Sigmoid colon (tissue), 7 donors: Measurements from ENCODE around the gene TEX38. TPM values are rescaled to one million over a fixed set of nuclear protein-coding genes. Genes with fewer than 3 reads are reported as not detected.

Experiments used
- DNase-seq: peaks from one replicate; pipeline ENCODE4 v3.0.0-alpha.2; 2019
- H3K27ac ChIP-seq, 4 donors: fragments of 200-600 bp; sonication (generic); one replicate each; pipeline ENCODE4 v1.5.1; 2016 to 2019; ENCODE audit warnings: mild to moderate bottlenecking in 1 of 4
- H3K27me3 ChIP-seq, 3 donors: fragments of 200-600 bp; sonication (generic); one replicate each; pipeline ENCODE4 v1.5.1; 2019; ENCODE audit warnings: mild to moderate bottlenecking in 1 of 3
- H3K36me3 ChIP-seq, 4 donors: fragments of 200-600 bp; sonication (generic); one replicate each; pipeline ENCODE4 v1.5.1; 2016 to 2019
- H3K4me1 ChIP-seq, 4 donors: fragments of 200-600 bp; sonication (generic); one replicate each; pipeline ENCODE4 v1.5.1; 2017 to 2019
- H3K4me3 ChIP-seq, 4 donors: fragments of 200-600 bp; sonication (generic); one replicate each; pipeline ENCODE4 v1.5.1; 2017 to 2019; ENCODE audit warnings: mild to moderate bottlenecking in 2 of 4, moderate library complexity in 1 of 4
- H3K9me3 ChIP-seq, 4 donors: fragments of 200-600 bp in 3 of 4; sonication (generic) in 3 of 4; one replicate each; pipeline versions ENCODE4 v1.5.1 to v1.6.1; 2013 to 2019
- CTCF ChIP-seq, 4 experiments: fragments of 450-650 bp in 3 of 4; fragments of 200-600 bp in 1 of 4; IDR thresholded peaks; one replicate each; pipeline ENCODE4 v1.5.1; 2016 to 2019; ENCODE audit warnings: antibody characterized with exemption in 4 of 4, mild to moderate bottlenecking in 3 of 4, moderate library complexity in 2 of 4
- EP300 ChIP-seq, 4 donors: sonication (generic); formaldehyde crosslinking; IDR thresholded peaks; one replicate each; pipeline ENCODE4 v1.6.1; 2017; ENCODE audit warnings: antibody characterized with exemption in 4 of 4
- POLR2A ChIP-seq, 2 donors: fragments of 450-650 bp; IDR thresholded peaks; one replicate each; pipeline ENCODE4 v1.6.1; 2016; ENCODE audit warnings: antibody characterized with exemption in 2 of 2, mild to moderate bottlenecking in 2 of 2, moderate library complexity in 2 of 2
- POLR2AphosphoS5 ChIP-seq, 4 donors: sonication (generic); formaldehyde crosslinking; IDR thresholded peaks; one replicate each; pipeline ENCODE4 v1.6.1; 2017; ENCODE audit warnings: antibody characterized with exemption in 4 of 4
- WGBS, 2 donors: extraction: QIAGEN DNeasy Blood & Tissue Kit; methylation state at CpG; one replicate each; pipeline ENCODE4 v1.1.7; 2013; 5-methylcytosine and 5-hydroxymethylcytosine counted together
- intact Hi-C: fragments of 100-400 bp; cut with DNase I; formaldehyde crosslinking; loops from one replicate; pipeline ENCODE4 v1.15.1; 2023
- polyA plus RNA-seq, 3 donors: library from polyadenylated mRNA; stranded (reverse); fragments of 200-250 nt; gene quantifications; one replicate each; pipeline ENCODE4 v1.2.3, GENCODE V29; 2013
- total RNA-seq, 4 donors: library from RNA; depleted of rRNA; stranded (reverse); fragments of >200 nt; gene quantifications; one replicate each; pipeline ENCODE4 v1.1.0, GENCODE V29; 2016
- donor health status: healthy with polysubstance abuse.
- donor health status: Bipolar disorder and iron deficiency.
- donor health status: healthy.

Gene TEX38
- total and polyA plus RNA-seq, 7 donors, result 0.16 TPM; not detected in 6

GRCh38 chr1:46721204-46721603 is 49.5 kb downstream of the TEX38 start:
- 93% methylated on average over 1 of the region's 1 CpG for WGBS, 2 donors
- intact Hi-C loops, result loop anchor here (5.0 kb wide), 1 partner anchor 119 kb away; the partner anchor contains the start of gene MKNK1

DNA sequence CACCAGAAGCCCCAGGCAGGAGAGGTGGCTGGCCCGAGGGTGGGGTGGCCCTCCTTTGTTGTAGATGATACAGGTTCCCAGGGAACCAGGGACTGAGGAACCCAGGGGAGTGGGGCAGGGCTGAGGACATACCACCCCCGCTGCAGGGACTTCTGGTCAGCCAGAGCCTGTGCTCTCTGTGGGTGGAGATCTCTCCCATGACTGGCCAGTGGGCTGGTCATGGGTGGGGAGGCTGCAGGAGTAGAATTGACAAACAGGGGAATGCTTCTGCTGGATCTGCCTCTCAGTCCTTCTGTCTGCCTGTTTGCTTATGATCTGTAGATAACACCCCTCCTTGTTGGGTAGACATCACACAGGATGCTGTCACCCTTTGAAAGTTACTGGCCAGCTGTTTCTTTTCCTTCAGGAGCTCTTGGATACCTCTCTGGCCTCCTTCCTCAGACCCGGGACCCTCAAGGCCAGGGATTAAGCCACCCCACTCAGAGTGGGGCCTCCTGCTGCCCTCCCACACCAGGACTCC is 50.1 kb downstream of the TEX38 start:
- peaks cover 0 to 25% (median 22%) of the 10 kb centered on the region in 4 donors for H3K4me1 ChIP-seq
- no peaks in the 10 kb centered on the region for H3K36me3 ChIP-seq
- WGBS, 2 donors, result 75 to 89% methylated on average over 3 of the region's 3 CpGs
- H3K4me3 ChIP-seq, result no peak overlapping the region
- DNase-seq, result no peak
- H3K27ac ChIP-seq, result no peak overlapping the region
- no peaks in the 10 kb centered on the region for H3K27me3 ChIP-seq
- no peak for TF ChIP-seq POLR2AphosphoS5 (IDR thresholded peaks at IDR 0.05)
- TF ChIP-seq POLR2A (IDR thresholded peaks at IDR 0.05), result no peak
- TF ChIP-seq CTCF (IDR thresholded peaks at IDR 0.05), result no peak
- TF ChIP-seq EP300 (IDR thresholded peaks at IDR 0.05), result no peak
- H3K9me3 ChIP-seq, result no peaks in the 10 kb centered on the region
- intact Hi-C loops, result loop anchor here (5.0 kb wide), 1 partner anchor 119 kb away; the partner anchor contains the start of gene MKNK1

More at GRCh38 chr1:46721204-46721603, 49.5 kb downstream of the TEX38 start:
- Histone ChIP-seq H3K4me1 (peaks cover 0 to 30% (median 27%) of the 10 kb centered on the region in 4 donors), H3K9me3 (no peaks in the 10 kb centered on the region), H3K4me3 (no peak overlapping the region), H3K27ac (no peak overlapping the region), H3K36me3 (peaks cover 0 to 5% (median 0%) of the 10 kb centered on the region in 4 donors), H3K27me3 (no peaks in the 10 kb centered on the region)
- no peak for TF ChIP-seq POLR2A (IDR thresholded peaks at IDR 0.05)
- no peak for TF ChIP-seq EP300 (IDR thresholded peaks at IDR 0.05)
- no peak for DNase-seq

Other genes with a start within 250 kb of the TEX38 start
- gene DMBX1, start 182.0 kb upstream of the TEX38 start, total RNA-seq, result not detected
- not detected for gene DMBX1, start 182.0 kb upstream of the TEX38 start, polyA plus RNA-seq
- gene KNCN, start 120.2 kb upstream of the TEX38 start, total RNA-seq, result not detected
- not detected for gene KNCN, start 120.2 kb upstream of the TEX38 start, polyA plus RNA-seq
- gene MKNK1, start 67.6 kb upstream of the TEX38 start, total RNA-seq, result 10 to 100 TPM; 32.1 to 54.3 (median 35.7) TPM
- gene MKNK1, start 67.6 kb upstream of the TEX38 start, polyA plus RNA-seq, result 10 to 100 TPM; 15.0 to 30.3 (median 30.0) TPM
- gene MOB3C, start 55.0 kb upstream of the TEX38 start, total RNA-seq, result 10 to 100 TPM; 11.4 to 25.7 (median 16.0) TPM
- 10 to 100 TPM in 2 of 3 donors, 1 to 10 TPM in 1; 7.8 to 13.8 (median 12.0) TPM for gene MOB3C, start 55.0 kb upstream of the TEX38 start, polyA plus RNA-seq
- 10 to 100 TPM; 52.8 to 67.8 (median 61.2) TPM for gene ATPAF1, start 3.5 kb upstream of the TEX38 start, total RNA-seq
- gene ATPAF1, start 3.5 kb upstream of the TEX38 start, polyA plus RNA-seq, result 10 to 100 TPM; 35.2 to 82.8 (median 56.5) TPM
- 10 to 100 TPM; 63.1 to 72.0 (median 65.7) TPM for gene EFCAB14, start 47.3 kb downstream of the TEX38 start, total RNA-seq
- 10 to 100 TPM; 36.9 to 50.9 (median 43.8) TPM for gene EFCAB14, start 47.3 kb downstream of the TEX38 start, polyA plus RNA-seq
- gene CYP4B1, start 127.2 kb downstream of the TEX38 start, total RNA-seq, result 10 to 100 TPM; 17.2 to 50.3 (median 33.7) TPM
- 1 to 10 TPM in 2 of 3 donors, under 1 TPM in 1; 0.23 to 6.0 (median 4.8) TPM for gene CYP4B1, start 127.2 kb downstream of the TEX38 start, polyA plus RNA-seq